ENCODE results near the gene STIM2.

- TF ChIP-seq TCF7 (IDR thresholded peaks at IDR 0.05; ENCODE audit: borderline replicate concordance) (no peak), NRF1 (conservative IDR thresholded peaks at IDR 0.05 in 1 of 2, IDR thresholded peaks at IDR 0.05 in 1 of 2) (no peak), GTF3C2 (IDR thresholded peaks at IDR 0.05; ENCODE audit: borderline replicate concordance, extremely low read depth, insufficient read length) (no peak), SPI1 (IDR thresholded peaks at IDR 0.05; ENCODE audit: borderline replicate concordance, low read depth, low read length) (no peak), MLLT1 (IDR thresholded peaks at IDR 0.05) (no peak), CEBPZ (IDR thresholded peaks at IDR 0.05; ENCODE audit: borderline replicate concordance, low read depth, low read length) (no peak), CHD1 (IDR thresholded peaks at IDR 0.05; ENCODE audit: low read length) (no peak), FOXK1 (CRISPR knock-in tag; IDR thresholded peaks at IDR 0.05; ENCODE audit: borderline replicate concordance) (no peak), TEAD4 (IDR thresholded peaks at IDR 0.05; ENCODE audit: low read length) (no peak), TEAD4 (CRISPR knock-in tag; IDR thresholded peaks at IDR 0.05; ENCODE audit: borderline replicate concordance) (no peak), ZBTB17 (CRISPR knock-in tag; IDR thresholded peaks at IDR 0.05) (no peak), NFATC3 (IDR thresholded peaks at IDR 0.05) (no peak), CTCF (IDR thresholded peaks at IDR 0.05 in 2 of 3, conservative IDR thresholded peaks at IDR 0.05 in 1 of 3; ENCODE audit: insufficient read depth in 2 of 3, low read depth in 1 of 3, low read length in 3 of 3) (no peak), DIDO1 (tag; IDR thresholded peaks at IDR 0.05; ENCODE audit: low read depth) (no peak), EZH2 (IDR thresholded peaks at IDR 0.05; ENCODE audit: borderline replicate concordance, low read depth, low read length) (no peak)
Measured at GRCh38 chr4:27017623-27018022, 157.0 kb downstream of the STIM2 start.

All from K562 (cell line).